ENCODE data around the gene WDFY4.

GRCh38 chr10:48896756-48897440, 212.2 kb downstream of the WDFY4 start:
- TF ChIP-seq MYC (IDR thresholded peaks at IDR 0.05; ENCODE audit: low read depth, low read length), result no peak
- TF ChIP-seq EZH2 (IDR thresholded peaks at IDR 0.05; ENCODE audit: borderline replicate concordance, low read depth, low read length, severe bottlenecking), result no peak
